HEK293T (cell line): ENCODE results near the gene PPIP5K1.

ENCODE experiments used
- CTCF ChIA-PET: fragments of 350-600 bp; formaldehyde crosslinking; extraction: SDS; loops from one replicate; lab custom pipeline; 2021; ENCODE audit warnings: antibody characterized with exemption, inconsistent platforms; lab: Yijun Ruan, JAX
- POLR2A ChIA-PET: fragments of 350-600 bp; formaldehyde crosslinking; extraction: SDS; loops from one replicate; lab custom pipeline; 2020; ENCODE audit warnings: antibody characterized with exemption, inconsistent platforms; lab: Yijun Ruan, JAX
- DNase-seq: peaks from one replicate; pipeline ENCODE4 v3.0.0; 2012; ENCODE audit warnings: mixed read lengths; ENCODE audit errors: extremely low spot score
- ARNT ChIP-seq: fragments of 450-650 bp; IDR thresholded peaks from 2 replicates; pipeline ENCODE4 v1.6.1; 2017; ENCODE audit warnings: mild to moderate bottlenecking
- BHLHE40 ChIP-seq: fragments of 450-650 bp; IDR thresholded peaks from 2 replicates; pipeline ENCODE4 v1.6.1; 2016; ENCODE audit warnings: mild to moderate bottlenecking, moderate library complexity, borderline replicate concordance
- CTBP1 ChIP-seq: fragments of 450-650 bp; IDR thresholded peaks from 2 replicates; pipeline ENCODE4 v1.6.1; 2016; ENCODE audit warnings: borderline replicate concordance
- ELF4 ChIP-seq: fragments of 450-650 bp; IDR thresholded peaks from 2 replicates; pipeline ENCODE4 v1.6.1; 2017; ENCODE audit warnings: antibody characterized with exemption
- FOXA1 ChIP-seq: fragments of 450-650 bp; IDR thresholded peaks from 2 replicates; pipeline ENCODE4 v1.6.1; 2016; ENCODE audit warnings: mild to moderate bottlenecking
- FOXK2 ChIP-seq: fragments of 450-650 bp; IDR thresholded peaks from 2 replicates; pipeline ENCODE4 v1.6.1; 2016; ENCODE audit warnings: mild to moderate bottlenecking
- FOXM1 ChIP-seq: fragments of 450-650 bp; IDR thresholded peaks from 2 replicates; pipeline ENCODE4 v1.6.1; 2017; ENCODE audit warnings: mild to moderate bottlenecking, borderline replicate concordance
- HDGF ChIP-seq: fragments of 450-650 bp; IDR thresholded peaks from 2 replicates; pipeline ENCODE4 v1.6.1; 2017; ENCODE audit warnings: antibody characterized with exemption, borderline replicate concordance
- L3MBTL2 ChIP-seq: fragments of 450-650 bp; conservative IDR thresholded peaks from 2 replicates; pipeline ENCODE4 v1.6.1; 2016; ENCODE audit warnings: mild to moderate bottlenecking
- LEF1 ChIP-seq: fragments of 450-650 bp; IDR thresholded peaks from 2 replicates; pipeline ENCODE4 v1.6.1; 2017; ENCODE audit warnings: mild to moderate bottlenecking, borderline replicate concordance
- NFRKB ChIP-seq: fragments of 450-650 bp; IDR thresholded peaks from 2 replicates; pipeline ENCODE4 v1.6.1; 2016; ENCODE audit warnings: mild to moderate bottlenecking, moderate library complexity
- PKNOX1 ChIP-seq: fragments of 450-650 bp; IDR thresholded peaks from 2 replicates; pipeline ENCODE4 v1.6.1; 2016
- SP1 ChIP-seq: fragments of 450-650 bp; IDR thresholded peaks from 2 replicates; pipeline ENCODE4 v1.6.1; 2017
- SUZ12 ChIP-seq: fragments of 450-650 bp; IDR thresholded peaks from 2 replicates; pipeline ENCODE4 v1.6.1; 2016; ENCODE audit warnings: mild to moderate bottlenecking
- TARDBP ChIP-seq: fragments of 450-650 bp; IDR thresholded peaks from 2 replicates; pipeline ENCODE4 v1.6.1; 2016
- ZNF384 ChIP-seq: fragments of 450-650 bp; IDR thresholded peaks from 2 replicates; pipeline ENCODE4 v1.6.1; 2016

Gene PPIP5K1

GRCh38 chr15:43514241-43515057, 75.6 kb downstream of the PPIP5K1 start:
- CTCF ChIA-PET = interaction anchor here (1.0 to 1.6 kb wide), 5 partner anchors 13 to 73 kb away, joined by 3 to 7 read pairs (median 6); partner anchors contain the start of gene TP53BP1
- POLR2A ChIA-PET = interaction anchor here (0.8 kb wide), 1 partner anchor 263 kb away, joined by 3 read pairs; the partner anchor contains the start of gene ELL3
- no peak for DNase-seq
- TF ChIP-seq ZNF384 (no peak), TARDBP (no peak), FOXK2 (no peak), L3MBTL2 (no peak), SP1 (no peak), SUZ12 (no peak), FOXA1 (no peak), ELF4 (no peak), NFRKB (no peak), HDGF (no peak), ARNT (no peak), LEF1 (no peak), FOXM1 (no peak), PKNOX1 (no peak), CTBP1 (no peak), BHLHE40 (no peak)

GRCh38 chr15:43513550-43513949, 76.5 kb downstream of the PPIP5K1 start:
- DNase-seq = no peak

GRCh38 chr15:43511012-43511885, 78.8 kb downstream of the PPIP5K1 start:
- no peak for DNase-seq
- no peak for TF ChIP-seq BHLHE40

More at GRCh38 chr15:43513550-43513949, 76.5 kb downstream of the PPIP5K1 start:
- TF ChIP-seq LEF1 = no peak
- no peak for TF ChIP-seq FOXM1
- TF ChIP-seq BHLHE40 = no peak
- TF ChIP-seq ELF4 = no peak
- no peak for TF ChIP-seq SP1
- TF ChIP-seq TARDBP = no peak
- no peak for TF ChIP-seq FOXA1
- TF ChIP-seq ZNF384 = no peak
- TF ChIP-seq PKNOX1 = no peak
- no peak for TF ChIP-seq L3MBTL2
- no peak for TF ChIP-seq FOXK2
- no peak for TF ChIP-seq ARNT
- no peak for TF ChIP-seq SUZ12
- no peak for TF ChIP-seq CTBP1
- no peak for TF ChIP-seq HDGF
- no peak for TF ChIP-seq NFRKB
- POLR2A ChIA-PET = interaction anchor here (0.8 kb wide), 1 partner anchor 264 kb away, joined by 3 read pairs; the partner anchor contains the start of gene ELL3
- CTCF ChIA-PET = no interaction called here

GRCh38 chr15:43510200-43511011, 79.6 kb downstream of the PPIP5K1 start:
- TF ChIP-seq LEF1 (no peak), BHLHE40 (no peak), HDGF (0 out of 2 replicates have a peak, but pooled peaks have one; percentile 39), FOXA1 (no peak), FOXK2 (no peak), CTBP1 (no peak), FOXM1 (no peak), ELF4 (no peak), SP1 (no peak), L3MBTL2 (peak; percentile 58), ARNT (no peak), PKNOX1 (peak; percentile 60), ZNF384 (no peak), NFRKB (no peak), SUZ12 (no peak), TARDBP (no peak)
- CTCF ChIA-PET = interaction anchor here (0.5 to 1.6 kb wide), 6 partner anchors 14 to 196 kb away, joined by 3 to 7 read pairs (median 4); partner anchors contain the start of gene TP53BP1
- peak; percentile 92 for DNase-seq
- POLR2A ChIA-PET = interaction anchor here (0.6 to 3.4 kb wide), 12 partner anchors 9 to 267 kb away, joined by 3 to 33 read pairs (median 4); partner anchors contain the start of genes ELL3 and TP53BP1

More at GRCh38 chr15:43511012-43511885, 78.8 kb downstream of the PPIP5K1 start:
- CTCF ChIA-PET = interaction anchor here (0.6 to 1.6 kb wide), 5 partner anchors 12 to 70 kb away, joined by 3 to 7 read pairs (median 5); partner anchors contain the start of gene TP53BP1
- POLR2A ChIA-PET = interaction anchor here (0.7 to 3.4 kb wide), 8 partner anchors 10 to 266 kb away, joined by 3 to 33 read pairs (median 5); partner anchors contain the start of genes ELL3 and TP53BP1
